MM.1S (cell line): ENCODE measurements around the gene NFATC1.

Experiments used
- EZH2 ChIP-seq: fragments of 300-600 bp; sonication (generic); optimal IDR thresholded peaks from 2 replicates; pipeline ENCODE3; 2017; ENCODE audit warnings: low read depth, mild to moderate bottlenecking, antibody characterized with exemption, low read length, mixed read lengths
- EZH2phosphoT487 ChIP-seq: fragments of 300-600 bp; sonication (generic); IDR thresholded peaks from 2 replicates; pipeline ENCODE4 v1.6.1; 2018; ENCODE audit warnings: antibody characterized with exemption, low read length
- TF ChIP-seq, protein P1 (sequence below): fragments of 300-600 bp; sonication (generic); IDR thresholded peaks from 2 replicates; pipeline ENCODE4 v1.5.1; 2016; ENCODE audit warnings: antibody characterized with exemption, low read length, mixed read lengths

- TF ChIP-seq, protein P1, sequence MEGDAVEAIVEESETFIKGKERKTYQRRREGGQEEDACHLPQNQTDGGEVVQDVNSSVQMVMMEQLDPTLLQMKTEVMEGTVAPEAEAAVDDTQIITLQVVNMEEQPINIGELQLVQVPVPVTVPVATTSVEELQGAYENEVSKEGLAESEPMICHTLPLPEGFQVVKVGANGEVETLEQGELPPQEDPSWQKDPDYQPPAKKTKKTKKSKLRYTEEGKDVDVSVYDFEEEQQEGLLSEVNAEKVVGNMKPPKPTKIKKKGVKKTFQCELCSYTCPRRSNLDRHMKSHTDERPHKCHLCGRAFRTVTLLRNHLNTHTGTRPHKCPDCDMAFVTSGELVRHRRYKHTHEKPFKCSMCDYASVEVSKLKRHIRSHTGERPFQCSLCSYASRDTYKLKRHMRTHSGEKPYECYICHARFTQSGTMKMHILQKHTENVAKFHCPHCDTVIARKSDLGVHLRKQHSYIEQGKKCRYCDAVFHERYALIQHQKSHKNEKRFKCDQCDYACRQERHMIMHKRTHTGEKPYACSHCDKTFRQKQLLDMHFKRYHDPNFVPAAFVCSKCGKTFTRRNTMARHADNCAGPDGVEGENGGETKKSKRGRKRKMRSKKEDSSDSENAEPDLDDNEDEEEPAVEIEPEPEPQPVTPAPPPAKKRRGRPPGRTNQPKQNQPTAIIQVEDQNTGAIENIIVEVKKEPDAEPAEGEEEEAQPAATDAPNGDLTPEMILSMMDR = no peak
- TF ChIP-seq EZH2 = no peak
- no peak for TF ChIP-seq EZH2phosphoT487
Observed at GRCh38 chr18:79409313-79409712, 13.6 kb downstream of the NFATC1 start.
